Activated CD4-positive, alpha-beta T cell treated with anti-CD3 and anti-CD28 coated beads, Interleukin-2, Interleukin-6, amounts not matched to agents 100 ng/mL and 50 ng/mL, durations not matched to agents 16 hours and 8 hours (primary cell): ENCODE results near the gene C17orf78.
"Not testable (repeated sequence)": the region's sequence is repeated elsewhere in the genome, so short reads cannot be mapped to it uniquely, and the experiment has no call there.

Source experiments
- DNase-seq: peaks from one replicate; pipeline ENCODE4 v3.0.0-alpha.2; 2020

Gene C17orf78

GRCh38 chr17:37441369-37442014 lies 65.7 kb downstream of the C17orf78 start:
- not testable (repeated sequence) for DNase-seq
